H1 (cell line): ENCODE data around the gene NSL1. TPM values are rescaled to one million over a fixed set of nuclear protein-coding genes. Genes with fewer than 3 reads are reported as not detected.

Source experiments
- HDAC2 ChIP-seq, 2 experiments: fragments of 300-600 bp in 1 of 2; sonication (generic) in 1 of 2; IDR thresholded peaks; 2 replicates each; pipeline ENCODE4 v1.6.1; 2011 to 2012; ENCODE audit warnings: low read depth in 2 of 2, low read length in 2 of 2, mild to moderate bottlenecking in 2 of 2, moderate library complexity in 2 of 2, borderline replicate concordance in 1 of 2, inconsistent platforms in 1 of 2
- HDAC6 ChIP-seq: IDR thresholded peaks from one replicate; pipeline ENCODE4 v1.7.1; 2012; ENCODE audit warnings: low read depth, mild to moderate bottlenecking, inconsistent platforms, low read length, moderate library complexity
- KDM4A ChIP-seq: IDR thresholded peaks from one replicate; pipeline ENCODE4 v1.7.1; 2012; ENCODE audit warnings: low read depth, mild to moderate bottlenecking, moderate library complexity, low read length, inconsistent platforms; ENCODE audit not compliant: severe bottlenecking
- RAD21 ChIP-seq, 2 experiments: IDR thresholded peaks in 1 of 2; conservative IDR thresholded peaks in 1 of 2; 2 replicates each; pipeline ENCODE4 v1.6.1; 2011; ENCODE audit warnings: low read depth in 2 of 2, low read length in 2 of 2, improper control_type of control experiment in 1 of 2, inconsistent platforms in 1 of 2, mild to moderate bottlenecking in 1 of 2, moderate library complexity in 1 of 2
- SIRT6 ChIP-seq: IDR thresholded peaks from one replicate; pipeline ENCODE4 v1.7.1; 2012; ENCODE audit warnings: low read length, inconsistent platforms
- polyA plus RNA-seq, 7 experiments: library from polyadenylated mRNA; depleted of rRNA in 3 of 7; stranded (reverse) in 5 of 7; unstranded in 2 of 7; fragments of >200 nt in 5 of 7; fragments of 200-250 nt in 2 of 7; gene quantifications; 1 replicate in 5 of 7; 2 replicates in 1 of 7; 4 replicates in 1 of 7; pipeline versions ENCODE4 v1.2.1 to v1.2.3, GENCODE V29; 2011 to 2013; ENCODE audit warnings: missing spikeins in 2 of 7, mixed read lengths in 2 of 7
- total RNA-seq: library from RNA; stranded (reverse); fragmentation: NEBNext Ultra II Directional; extraction: Animal tissue kit (Norgen Biotek cat#: 25700); gene quantifications from 2 replicates; pipeline ENCODE4 v1.2.1, GENCODE V29; 2021
- TF ChIP-seq, protein P1 (sequence below), 3 experiments: IDR thresholded peaks; 1 replicate in 2 of 3; 2 replicates in 1 of 3; pipeline versions ENCODE4 v1.5.1 to v1.6.1; 2011; ENCODE audit warnings: low read length in 3 of 3, mild to moderate bottlenecking in 3 of 3, inconsistent platforms in 2 of 3, low read depth in 1 of 3, moderate library complexity in 1 of 3; ENCODE audit not compliant: insufficient read depth in 1 of 3; ENCODE audit errors: control extremely low read depth in 1 of 3
- TF ChIP-seq, protein P2 (sequence below): IDR thresholded peaks from 2 replicates; pipeline ENCODE4 v1.6.1; 2012; ENCODE audit warnings: inconsistent platforms
- TF ChIP-seq, protein P3 (sequence below): IDR thresholded peaks from 2 replicates; pipeline ENCODE4 v1.6.1; 2012; ENCODE audit warnings: inconsistent platforms

NSL1 gene
- total and polyA plus RNA-seq, 2 of the 8 experiments (the other 6 are each of a cell fraction or from before 2014, with no cell fraction given): 25.4 to 51.7 TPM

DNA sequence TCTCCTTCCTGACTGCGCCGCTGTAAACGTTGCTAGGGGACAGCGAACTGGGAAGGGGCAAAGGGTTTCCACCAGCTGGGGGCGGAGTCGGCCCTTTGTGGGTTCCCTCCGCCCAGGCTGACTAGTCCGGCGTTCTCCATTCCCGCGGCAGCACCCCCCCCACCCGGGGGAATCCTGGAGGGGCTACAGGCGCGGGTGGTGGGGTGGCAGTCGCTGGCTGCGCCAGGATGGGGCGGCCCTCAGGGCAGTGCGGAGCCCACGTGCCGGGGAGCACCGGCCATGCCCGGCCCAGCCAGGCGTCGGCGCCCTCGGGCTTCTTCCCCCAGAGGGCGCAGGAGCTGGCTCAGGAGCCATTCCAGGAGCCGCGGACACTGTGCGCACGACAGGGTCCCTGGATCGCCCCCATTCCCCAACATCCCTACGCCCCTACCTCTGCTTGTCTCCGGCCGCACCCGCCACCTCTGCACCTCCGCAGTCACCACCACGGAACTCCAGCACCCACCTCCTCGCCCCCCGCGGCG, 92.4 kb downstream of the NSL1 start (continued):
- peak; percentile 47 to 60 for TF ChIP-seq RAD21 (IDR thresholded peaks at IDR 0.05 in 1 of 2, conservative IDR thresholded peaks at IDR 0.05 in 1 of 2; ENCODE audit: low read depth in 2 of 2, low read length in 2 of 2)
- TF ChIP-seq, protein P1, sequence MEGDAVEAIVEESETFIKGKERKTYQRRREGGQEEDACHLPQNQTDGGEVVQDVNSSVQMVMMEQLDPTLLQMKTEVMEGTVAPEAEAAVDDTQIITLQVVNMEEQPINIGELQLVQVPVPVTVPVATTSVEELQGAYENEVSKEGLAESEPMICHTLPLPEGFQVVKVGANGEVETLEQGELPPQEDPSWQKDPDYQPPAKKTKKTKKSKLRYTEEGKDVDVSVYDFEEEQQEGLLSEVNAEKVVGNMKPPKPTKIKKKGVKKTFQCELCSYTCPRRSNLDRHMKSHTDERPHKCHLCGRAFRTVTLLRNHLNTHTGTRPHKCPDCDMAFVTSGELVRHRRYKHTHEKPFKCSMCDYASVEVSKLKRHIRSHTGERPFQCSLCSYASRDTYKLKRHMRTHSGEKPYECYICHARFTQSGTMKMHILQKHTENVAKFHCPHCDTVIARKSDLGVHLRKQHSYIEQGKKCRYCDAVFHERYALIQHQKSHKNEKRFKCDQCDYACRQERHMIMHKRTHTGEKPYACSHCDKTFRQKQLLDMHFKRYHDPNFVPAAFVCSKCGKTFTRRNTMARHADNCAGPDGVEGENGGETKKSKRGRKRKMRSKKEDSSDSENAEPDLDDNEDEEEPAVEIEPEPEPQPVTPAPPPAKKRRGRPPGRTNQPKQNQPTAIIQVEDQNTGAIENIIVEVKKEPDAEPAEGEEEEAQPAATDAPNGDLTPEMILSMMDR (IDR thresholded peaks at IDR 0.05; ENCODE audit: control extremely low read depth in 1 of 3, insufficient read depth in 1 of 3, low read depth in 1 of 3, low read length in 3 of 3): peak; percentile 63 to 86 (median 66)
- TF ChIP-seq, protein P2, sequence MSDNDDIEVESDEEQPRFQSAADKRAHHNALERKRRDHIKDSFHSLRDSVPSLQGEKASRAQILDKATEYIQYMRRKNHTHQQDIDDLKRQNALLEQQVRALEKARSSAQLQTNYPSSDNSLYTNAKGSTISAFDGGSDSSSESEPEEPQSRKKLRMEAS: peak; percentile 96
- TF ChIP-seq KDM4A: peak; percentile 49
- TF ChIP-seq HDAC2 (IDR thresholded peaks at IDR 0.05; ENCODE audit: borderline replicate concordance in 1 of 2, low read depth in 2 of 2, low read length in 2 of 2): no peak
- TF ChIP-seq HDAC6: no peak
- TF ChIP-seq SIRT6: no peak
- TF ChIP-seq, protein P3, sequence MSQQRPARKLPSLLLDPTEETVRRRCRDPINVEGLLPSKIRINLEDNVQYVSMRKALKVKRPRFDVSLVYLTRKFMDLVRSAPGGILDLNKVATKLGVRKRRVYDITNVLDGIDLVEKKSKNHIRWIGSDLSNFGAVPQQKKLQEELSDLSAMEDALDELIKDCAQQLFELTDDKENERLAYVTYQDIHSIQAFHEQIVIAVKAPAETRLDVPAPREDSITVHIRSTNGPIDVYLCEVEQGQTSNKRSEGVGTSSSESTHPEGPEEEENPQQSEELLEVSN: peak; percentile 93
